ENCODE measurements around the gene KIR2DL1. TPM values are rescaled to one million over a fixed set of nuclear protein-coding genes. Genes with fewer than 3 reads are reported as not detected.
"Not testable (repeated sequence)": the region's sequence is repeated elsewhere in the genome, so short reads cannot be mapped to it uniquely, and the experiment has no call there.

Gene KIR2DL1
- total RNA-seq, 2 experiments from 2014 or later, result not detected

- H3K4me3 Mint-ChIP-seq; H3K4me1 Mint-ChIP-seq; H3K27ac Mint-ChIP-seq; H3K27me3 Mint-ChIP-seq; H3K36me3 Mint-ChIP-seq (ENCODE audit: low read depth); POLR2A ChIA-PET; CTCF ChIA-PET; H3K9me3 Mint-ChIP-seq; DNase-seq: not testable (repeated sequence)
Measured at GRCh38 chr19:54782916-54783315, 13.3 kb downstream of the KIR2DL1 start.

- H3K27ac Mint-ChIP-seq; H3K27me3 Mint-ChIP-seq; H3K4me1 Mint-ChIP-seq; CTCF ChIA-PET; POLR2A ChIA-PET; H3K4me3 Mint-ChIP-seq; H3K36me3 Mint-ChIP-seq (ENCODE audit: low read depth); DNase-seq; H3K9me3 Mint-ChIP-seq: not testable (repeated sequence)
Measured at GRCh38 chr19:54786091-54786723, 16.6 kb downstream of the KIR2DL1 start.

GRCh38 chr19:54788154-54788553, 18.6 kb downstream of the KIR2DL1 start:
- POLR2A ChIA-PET; H3K27me3 Mint-ChIP-seq; H3K27ac Mint-ChIP-seq; H3K4me3 Mint-ChIP-seq; H3K36me3 Mint-ChIP-seq (ENCODE audit: low read depth); CTCF ChIA-PET; H3K9me3 Mint-ChIP-seq; DNase-seq: not testable (repeated sequence)
- H3K4me1 Mint-ChIP-seq, result peaks cover 14% of the 10 kb centered on the region

- Mint-ChIP-seq H3K4me1 (peaks cover 16% of the 10 kb centered on the region), H3K9me3 (no peaks in the 10 kb centered on the region), H3K4me3 (no peak overlapping the region), H3K36me3 (ENCODE audit: low read depth) (no peaks in the 10 kb centered on the region), H3K27me3 (peaks cover 14% of the 10 kb centered on the region), H3K27ac (no peak overlapping the region)
- ChIA-PET POLR2A (no interaction called here), CTCF (no interaction called here)
- DNase-seq, result no peak
Measured at GRCh38 chr19:54790711-54791110, 21.1 kb downstream of the KIR2DL1 start.

GRCh38 chr19:54791476-54791875, 21.9 kb downstream of the KIR2DL1 start:
- CTCF ChIA-PET, result no interaction called here
- H3K9me3 Mint-ChIP-seq, result no peaks in the 10 kb centered on the region

GRCh38 chr19:54792814-54793213, 23.2 kb downstream of the KIR2DL1 start:
- DNase-seq, result no peak
- H3K27ac Mint-ChIP-seq, result no peak overlapping the region
- H3K4me1 Mint-ChIP-seq, result peaks cover 16% of the 10 kb centered on the region
- no peaks in the 10 kb centered on the region for H3K9me3 Mint-ChIP-seq
- peak overlapping the region; percentile 59 for H3K4me3 Mint-ChIP-seq
- POLR2A ChIA-PET, result no interaction called here
- CTCF ChIA-PET, result no interaction called here
- H3K36me3 Mint-ChIP-seq (ENCODE audit: low read depth), result no peaks in the 10 kb centered on the region
- peaks cover 26% of the 10 kb centered on the region for H3K27me3 Mint-ChIP-seq

More at GRCh38 chr19:54791476-54791875, 21.9 kb downstream of the KIR2DL1 start:
- Mint-ChIP-seq H3K36me3 (ENCODE audit: low read depth) (no peaks in the 10 kb centered on the region), H3K27ac (no peak overlapping the region), H3K27me3 (peaks cover 18% of the 10 kb centered on the region), H3K4me3 (no peak overlapping the region), H3K4me1 (peaks cover 16% of the 10 kb centered on the region)
- POLR2A ChIA-PET, result no interaction called here
- DNase-seq, result no peak

- H3K4me1 Mint-ChIP-seq, result peaks cover 16% of the 10 kb centered on the region
- H3K4me3 Mint-ChIP-seq, result no peak overlapping the region
- no peaks in the 10 kb centered on the region for H3K9me3 Mint-ChIP-seq
- ChIA-PET CTCF (no interaction called here), POLR2A (no interaction called here)
- DNase-seq, result no peak
- no peaks in the 10 kb centered on the region for H3K36me3 Mint-ChIP-seq (ENCODE audit: low read depth)
- H3K27ac Mint-ChIP-seq, result no peak overlapping the region
- H3K27me3 Mint-ChIP-seq, result peaks cover 24% of the 10 kb centered on the region
Measured at GRCh38 chr19:54795758-54796157, 26.2 kb downstream of the KIR2DL1 start.

- ChIA-PET CTCF (no interaction called here), POLR2A (no interaction called here)
- Mint-ChIP-seq H3K4me1 (no peaks in the 10 kb centered on the region), H3K36me3 (ENCODE audit: low read depth) (no peaks in the 10 kb centered on the region), H3K27me3 (peaks cover 1% of the 10 kb centered on the region), H3K4me3 (no peak within 1 kb of the TSS), H3K27ac (no peak within 1 kb of the TSS), H3K9me3 (no peaks in the 10 kb centered on the region)
- no peak for DNase-seq
Measured at GRCh38 chr19:54803410-54803809, 33.8 kb downstream of the KIR2DL1 start, which contains the start of gene KIR2DL4. Gene KIR2DL4 (plus strand): TSS chr19:54803610. CDS start chr19:54803652, 42 bp downstream.

- CTCF ChIA-PET, result no interaction called here
- DNase-seq, result no peak
Measured at GRCh38 chr19:54804101-54804500, 34.5 kb downstream of the KIR2DL1 start.

GRCh38 chr19:54804571-54804970, 35.0 kb downstream of the KIR2DL1 start:
- ChIA-PET POLR2A (no interaction called here), CTCF (no interaction called here)
- no peak overlapping the region for H3K4me3 Mint-ChIP-seq
- H3K36me3 Mint-ChIP-seq (ENCODE audit: low read depth), result no peaks in the 10 kb centered on the region
- no peaks in the 10 kb centered on the region for H3K4me1 Mint-ChIP-seq
- H3K27ac Mint-ChIP-seq, result no peak overlapping the region
- peaks cover 3% of the 10 kb centered on the region for H3K27me3 Mint-ChIP-seq
- H3K9me3 Mint-ChIP-seq, result no peaks in the 10 kb centered on the region
- no peak for DNase-seq

More at GRCh38 chr19:54804101-54804500, 34.5 kb downstream of the KIR2DL1 start:
- Mint-ChIP-seq H3K4me1 (no peaks in the 10 kb centered on the region), H3K4me3 (no peak overlapping the region), H3K27ac (no peak overlapping the region), H3K36me3 (ENCODE audit: low read depth) (no peaks in the 10 kb centered on the region), H3K9me3 (no peaks in the 10 kb centered on the region), H3K27me3 (peaks cover 1% of the 10 kb centered on the region)
- POLR2A ChIA-PET, result no interaction called here

- ChIA-PET CTCF (no interaction called here), POLR2A (no interaction called here)
- no peak for DNase-seq
- Mint-ChIP-seq H3K9me3 (no peaks in the 10 kb centered on the region), H3K4me1 (no peaks in the 10 kb centered on the region), H3K36me3 (ENCODE audit: low read depth) (no peaks in the 10 kb centered on the region), H3K27ac (no peak overlapping the region), H3K4me3 (no peak overlapping the region), H3K27me3 (peaks cover 4% of the 10 kb centered on the region)
Measured at GRCh38 chr19:54805665-54806515, 36.3 kb downstream of the KIR2DL1 start.

GRCh38 chr19:54806516-54806838, 36.9 kb downstream of the KIR2DL1 start:
- H3K9me3 Mint-ChIP-seq, result no peaks in the 10 kb centered on the region
- H3K4me1 Mint-ChIP-seq, result no peaks in the 10 kb centered on the region
- no peak overlapping the region for H3K4me3 Mint-ChIP-seq
- DNase-seq, result no peak
- ChIA-PET POLR2A (no interaction called here), CTCF (no interaction called here)
- peaks cover 4% of the 10 kb centered on the region for H3K27me3 Mint-ChIP-seq
- no peaks in the 10 kb centered on the region for H3K36me3 Mint-ChIP-seq (ENCODE audit: low read depth)
- H3K27ac Mint-ChIP-seq, result no peak overlapping the region

GRCh38 chr19:54814571-54814970, 45.0 kb downstream of the KIR2DL1 start:
- CTCF ChIA-PET; POLR2A ChIA-PET; H3K36me3 Mint-ChIP-seq (ENCODE audit: low read depth); H3K4me3 Mint-ChIP-seq; H3K27ac Mint-ChIP-seq; DNase-seq; H3K4me1 Mint-ChIP-seq; H3K27me3 Mint-ChIP-seq; H3K9me3 Mint-ChIP-seq: not testable (repeated sequence)

- POLR2A ChIA-PET, H3K4me1 Mint-ChIP-seq, CTCF ChIA-PET: not testable (repeated sequence)
Measured at GRCh38 chr19:54816251-54816650, 46.7 kb downstream of the KIR2DL1 start, which contains the start of gene KIR3DL1. Gene KIR3DL1 (plus strand): TSS chr19:54816468.

More at GRCh38 chr19:54816251-54816650, 46.7 kb downstream of the KIR2DL1 start, which contains the start of gene KIR3DL1:
- H3K27ac Mint-ChIP-seq; H3K27me3 Mint-ChIP-seq; H3K4me3 Mint-ChIP-seq; H3K9me3 Mint-ChIP-seq; H3K36me3 Mint-ChIP-seq (ENCODE audit: low read depth); DNase-seq: not testable (repeated sequence)

Measured in activated CD4-positive, alpha-beta memory T cell treated with anti-CD3 and anti-CD28 coated beads, Interleukin-2, amount 10 ng/mL, durations not matched to agents 7 days and 5 days (primary cell).